GM18508 (cell line): ENCODE results near the gene CXCL17.

Experiments used
- ATAC-seq: cut with Tn5 transposase; IDR thresholded peaks from one replicate; pipeline ENCODE4 v1.9.1; 2021; ENCODE audit warnings: moderate number of reproducible peaks; ENCODE audit not compliant: insufficient read depth, unreplicated experiment

CXCL17 gene

DNA sequence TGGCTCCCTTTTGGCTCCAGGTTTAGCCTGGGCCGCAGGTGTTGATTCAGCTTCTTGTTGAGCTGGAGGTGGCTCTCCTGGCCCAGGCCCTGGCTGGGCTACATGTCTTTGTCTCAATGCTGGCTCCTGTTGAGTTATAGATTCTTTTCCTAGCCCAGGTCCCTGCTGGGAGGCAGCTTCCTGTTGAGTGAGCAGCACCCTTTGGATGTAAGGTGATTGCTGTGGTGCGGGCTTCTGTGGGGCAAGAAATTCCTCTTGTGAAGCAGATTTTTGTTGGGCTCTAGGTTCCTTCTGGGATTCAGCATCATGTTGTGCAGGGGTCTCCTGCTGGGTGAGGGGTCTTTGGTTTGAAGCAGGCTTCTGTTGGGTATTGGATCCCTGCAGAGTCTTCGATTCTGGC is 16.1 kb downstream of the CXCL17 start:
- ATAC-seq, result no peak

DNA sequence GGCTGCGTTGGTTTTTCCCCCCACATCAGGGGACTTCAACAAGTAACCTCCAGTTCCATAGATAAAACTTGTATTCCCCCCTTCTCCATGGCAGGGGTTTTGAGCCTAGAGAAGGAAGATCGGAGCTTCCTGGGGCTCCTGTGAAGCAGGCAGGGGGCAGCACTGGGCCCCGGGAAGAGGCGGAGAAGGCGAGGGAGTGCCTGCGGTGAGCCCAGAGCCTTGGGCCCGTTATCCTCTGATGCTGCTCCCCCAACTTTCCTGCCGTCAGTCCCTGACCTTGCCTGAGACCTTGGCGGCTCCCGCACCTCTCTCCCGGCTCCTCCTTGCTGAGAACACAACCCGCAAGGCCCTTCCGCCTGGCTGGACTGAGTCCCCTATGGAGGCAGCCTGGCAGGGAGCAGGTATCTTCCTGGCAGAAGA is 18.0 kb downstream of the CXCL17 start:
- ATAC-seq, result no peak

DNA sequence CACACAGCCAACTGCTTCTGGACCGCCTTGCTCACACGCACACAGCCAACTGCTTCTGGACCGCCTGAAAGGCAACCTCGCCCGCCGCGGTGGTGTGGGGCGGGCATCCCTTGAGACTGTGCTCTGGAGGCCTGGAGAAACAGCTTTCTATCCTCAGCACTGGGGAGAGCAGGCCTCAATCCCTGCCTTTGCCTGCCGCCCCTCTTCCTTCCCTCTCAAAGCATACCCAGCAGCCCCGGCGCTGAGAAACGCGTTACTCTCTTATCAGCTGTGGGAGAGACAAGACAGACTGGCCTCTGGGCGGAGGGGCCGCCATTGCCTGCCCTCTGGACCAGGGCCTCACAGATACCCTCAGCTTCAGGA is 18.4 kb downstream of the CXCL17 start:
- ATAC-seq, result no peak

DNA sequence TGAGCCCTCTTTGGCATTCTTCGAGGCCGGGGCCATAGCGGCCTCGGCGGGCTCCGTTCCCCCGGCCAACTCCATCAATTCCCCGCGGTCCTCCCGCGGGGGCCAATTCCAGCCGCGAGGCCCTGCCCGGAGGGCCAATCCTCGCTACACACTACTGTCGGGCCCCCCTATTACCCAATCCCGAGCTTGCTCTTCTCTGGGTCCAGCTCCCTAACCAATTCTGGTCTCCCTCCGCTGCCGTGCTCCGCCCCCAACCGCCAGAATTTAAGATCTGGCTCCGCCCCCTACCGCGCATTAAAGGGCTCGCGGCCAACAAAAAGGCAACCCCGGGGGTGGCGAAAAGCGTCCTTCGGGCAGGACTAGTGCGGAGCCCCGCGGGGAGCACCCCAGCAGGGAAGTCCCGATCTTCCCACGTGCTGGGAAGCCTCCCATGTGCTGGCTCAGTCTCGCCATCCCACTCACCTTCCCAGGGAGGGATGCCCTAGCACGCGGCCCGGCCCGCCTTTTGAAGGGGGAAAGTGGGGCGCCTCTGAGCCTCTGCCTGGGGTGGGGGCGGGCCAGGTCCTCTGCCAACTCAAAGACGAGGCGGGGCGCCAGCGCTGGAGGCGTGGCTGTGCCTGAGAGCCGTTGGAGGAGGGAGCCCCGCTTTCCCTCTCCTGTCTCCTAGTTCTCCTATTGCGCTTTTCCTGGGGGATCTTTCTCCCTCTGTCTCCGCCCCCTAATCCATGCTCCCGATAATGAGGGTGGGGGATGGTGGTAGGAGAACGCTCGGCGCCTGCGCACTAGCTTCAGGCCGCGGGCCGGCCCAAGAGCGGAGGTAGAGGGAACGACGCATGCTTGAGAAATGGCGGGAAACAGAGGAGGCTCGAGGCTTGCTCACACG is 19.0 kb downstream of the CXCL17 start:
- ATAC-seq, result peak; percentile 75

DNA sequence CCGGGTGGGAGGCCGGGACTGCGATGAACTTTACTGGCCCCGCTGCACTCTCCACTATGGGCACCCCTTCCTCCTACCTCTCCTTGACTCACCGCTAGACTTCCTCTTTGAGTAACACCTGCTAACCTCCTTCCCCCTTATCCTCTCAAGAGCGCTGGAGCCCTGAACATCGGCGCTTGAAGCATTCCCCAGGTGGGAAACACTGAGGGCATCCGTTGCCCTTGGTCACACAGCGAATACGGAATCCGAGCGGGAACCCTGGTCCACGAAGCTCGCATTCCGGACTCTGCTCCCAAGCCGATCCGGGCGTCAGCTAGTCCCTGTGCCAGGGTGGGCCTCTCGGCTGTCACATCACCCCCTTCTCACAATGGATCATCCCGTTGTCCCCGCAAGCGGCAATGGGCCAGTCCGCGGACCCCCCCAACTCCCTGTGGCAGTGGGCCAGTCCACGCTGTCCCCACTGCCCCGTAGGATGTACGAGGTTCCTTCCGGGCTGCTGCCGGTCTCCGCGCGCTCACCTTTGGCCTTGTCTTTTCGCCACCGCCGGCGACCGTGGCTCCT is 19.8 kb downstream of the CXCL17 start:
- ATAC-seq, result peak; percentile 19

DNA sequence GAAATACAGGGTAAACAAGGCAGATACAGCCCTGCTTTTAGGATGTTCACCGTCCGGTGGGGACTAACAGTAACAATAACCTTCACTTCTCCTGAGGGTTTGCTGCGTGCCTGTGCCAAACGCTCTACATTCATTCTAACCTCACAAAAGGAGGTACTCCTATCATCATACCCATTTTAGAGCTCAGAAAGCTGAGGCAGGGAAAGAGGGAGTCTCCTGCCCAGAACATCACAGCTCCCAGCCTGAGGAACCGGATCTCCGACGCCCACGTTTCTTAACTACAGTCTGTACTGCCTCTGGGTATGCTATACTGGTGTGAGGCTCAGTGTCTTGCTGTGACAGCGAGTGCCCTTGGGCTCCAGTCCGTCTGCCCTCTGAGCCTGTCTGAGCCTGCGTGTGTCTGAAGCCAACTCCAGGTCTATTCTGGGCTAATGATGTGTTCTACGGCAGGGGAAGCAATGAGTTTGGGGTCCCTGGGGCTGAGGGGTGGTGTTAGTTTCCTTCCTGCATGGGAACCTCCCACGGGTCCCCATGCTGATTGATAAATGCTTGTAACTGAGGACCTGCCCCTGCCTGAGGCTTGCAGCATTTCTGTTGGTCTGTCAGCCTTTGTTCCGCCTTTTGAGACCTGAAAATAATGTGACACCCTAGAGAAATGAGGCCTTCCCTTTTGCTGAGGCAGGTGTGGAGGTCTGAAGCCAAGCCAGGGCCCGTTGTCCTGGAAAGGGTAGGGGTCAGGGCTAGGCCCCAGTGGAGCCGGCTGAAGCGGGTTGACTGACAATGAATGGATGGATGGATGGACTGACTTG is 20.4 kb downstream of the CXCL17 start:
- no peak for ATAC-seq

DNA sequence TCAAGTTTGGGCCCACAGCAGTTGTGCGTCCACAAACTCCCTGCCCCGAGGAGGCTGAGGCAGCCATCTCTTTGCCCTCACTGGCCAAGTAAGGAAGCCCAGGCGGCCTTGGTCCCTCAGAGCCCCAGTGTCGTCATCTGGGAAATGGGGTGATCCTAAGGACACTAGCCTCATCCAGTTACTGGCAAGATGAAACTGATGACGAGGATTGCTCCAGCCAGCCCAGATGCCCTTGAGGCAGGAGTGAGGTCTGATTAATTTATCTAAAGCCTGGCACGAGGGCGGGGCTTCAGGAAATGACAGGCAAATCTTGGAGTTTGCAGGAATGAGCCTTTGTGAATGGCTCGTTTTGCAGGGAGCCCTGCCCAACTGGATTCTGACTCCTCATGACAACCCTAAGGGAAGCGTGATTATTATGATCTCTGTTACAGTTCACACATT is 21.1 kb downstream of the CXCL17 start:
- ATAC-seq, result no peak

DNA sequence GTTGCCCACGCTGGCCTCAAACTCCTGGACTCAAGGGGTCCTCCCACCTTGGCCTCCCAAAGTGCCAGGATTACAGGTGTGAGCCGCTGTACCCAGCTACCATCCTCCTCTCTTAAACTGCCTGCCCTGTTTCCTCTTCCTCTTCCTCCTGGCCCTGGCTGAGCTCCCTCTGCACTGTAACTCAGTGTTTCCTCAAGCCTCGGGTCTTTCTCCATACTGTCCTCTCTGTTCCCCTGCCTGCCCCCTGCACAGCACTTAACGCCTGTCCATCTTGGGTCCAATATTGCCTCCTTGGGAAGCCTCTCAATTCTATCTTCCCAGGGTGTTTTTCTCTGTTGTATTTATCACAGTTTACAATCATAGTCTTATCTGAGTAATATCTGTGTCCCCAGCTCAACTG is 21.6 kb downstream of the CXCL17 start:
- no peak for ATAC-seq

DNA sequence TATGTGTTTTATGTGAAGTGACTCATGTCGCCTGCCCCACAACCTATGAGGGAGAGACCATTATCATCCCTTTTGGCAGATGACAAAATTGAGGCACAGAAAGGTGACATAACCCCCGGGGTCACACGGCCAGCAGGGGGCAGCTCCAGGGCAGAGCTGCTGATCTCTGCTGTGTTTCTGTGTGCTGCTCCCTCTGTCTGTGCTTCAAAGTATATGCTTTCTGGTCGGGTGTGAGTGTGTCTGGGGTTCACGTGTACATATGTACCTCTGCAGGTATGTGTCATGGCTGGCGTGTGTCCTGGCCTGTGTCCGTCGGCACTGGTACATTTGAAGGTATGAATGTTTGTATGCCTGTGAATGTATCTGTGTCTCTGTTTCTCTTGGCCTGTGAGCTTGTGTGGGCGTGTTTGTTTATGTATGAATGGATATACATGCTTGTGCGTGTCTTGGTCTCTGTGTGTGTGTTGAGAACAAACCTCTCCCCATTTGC is 22.6 kb downstream of the CXCL17 start:
- ATAC-seq, result no peak

DNA sequence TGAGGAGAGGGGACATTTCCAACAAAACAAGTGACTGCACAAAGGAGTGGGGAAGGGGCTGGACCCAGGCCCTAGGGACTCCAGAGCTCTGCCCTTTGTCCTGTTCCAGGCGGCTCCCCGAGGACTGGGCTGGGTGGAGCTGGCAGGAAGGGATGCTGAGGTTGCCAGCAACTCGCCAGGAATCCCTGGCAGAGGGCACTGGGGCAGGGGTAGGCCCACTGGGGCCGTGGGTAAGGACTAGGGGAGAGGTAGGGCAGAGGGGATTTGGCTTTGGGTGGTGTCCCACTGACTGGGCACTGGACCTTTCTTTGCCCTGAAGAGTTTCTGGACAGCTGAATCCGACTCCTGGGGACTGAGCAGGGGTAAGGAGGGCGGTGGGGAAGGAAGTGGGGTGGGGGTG is 23.4 kb downstream of the CXCL17 start:
- no peak for ATAC-seq

DNA sequence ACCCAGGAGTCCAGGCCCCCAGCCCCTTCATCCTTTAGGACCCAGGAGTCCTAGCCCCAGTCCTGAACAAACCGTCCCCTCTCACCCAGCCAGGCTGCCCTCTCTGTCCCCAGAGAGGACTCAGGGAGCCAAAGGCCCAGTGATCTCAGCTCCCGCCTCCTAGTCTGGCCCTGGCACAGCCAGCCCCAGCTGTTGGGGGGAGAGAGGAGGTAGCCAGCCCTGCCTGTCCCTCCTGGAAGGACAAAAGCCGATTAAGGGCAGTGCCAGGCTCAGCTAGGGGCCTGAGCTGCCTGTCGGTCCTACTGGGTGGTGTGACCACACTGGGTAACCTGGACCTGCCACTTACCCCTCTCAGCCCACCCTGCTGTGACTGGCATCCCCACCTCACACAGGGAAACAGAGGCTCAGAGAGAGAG is 30.1 kb downstream of the CXCL17 start:
- no peak for ATAC-seq

DNA sequence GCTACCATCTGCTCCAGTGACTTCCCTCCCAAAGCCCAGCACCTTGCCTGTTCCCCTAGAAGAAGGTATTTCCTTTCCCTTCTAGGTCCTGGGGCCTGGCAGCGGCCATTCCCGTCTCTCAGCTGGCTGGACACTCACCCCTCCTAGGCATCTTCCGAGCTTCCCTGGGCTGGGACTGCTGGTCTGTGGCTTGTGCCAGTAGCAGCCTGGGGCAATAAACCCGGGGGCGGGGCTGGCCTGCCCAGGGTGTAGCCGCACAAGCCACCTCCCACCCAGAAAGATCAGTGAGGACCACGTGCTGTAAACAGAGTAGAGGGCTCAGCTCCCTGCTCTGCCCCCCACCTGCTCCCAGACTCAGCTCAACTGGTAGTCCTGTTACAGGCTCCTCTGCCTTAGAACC is 30.5 kb downstream of the CXCL17 start:
- no peak for ATAC-seq

DNA sequence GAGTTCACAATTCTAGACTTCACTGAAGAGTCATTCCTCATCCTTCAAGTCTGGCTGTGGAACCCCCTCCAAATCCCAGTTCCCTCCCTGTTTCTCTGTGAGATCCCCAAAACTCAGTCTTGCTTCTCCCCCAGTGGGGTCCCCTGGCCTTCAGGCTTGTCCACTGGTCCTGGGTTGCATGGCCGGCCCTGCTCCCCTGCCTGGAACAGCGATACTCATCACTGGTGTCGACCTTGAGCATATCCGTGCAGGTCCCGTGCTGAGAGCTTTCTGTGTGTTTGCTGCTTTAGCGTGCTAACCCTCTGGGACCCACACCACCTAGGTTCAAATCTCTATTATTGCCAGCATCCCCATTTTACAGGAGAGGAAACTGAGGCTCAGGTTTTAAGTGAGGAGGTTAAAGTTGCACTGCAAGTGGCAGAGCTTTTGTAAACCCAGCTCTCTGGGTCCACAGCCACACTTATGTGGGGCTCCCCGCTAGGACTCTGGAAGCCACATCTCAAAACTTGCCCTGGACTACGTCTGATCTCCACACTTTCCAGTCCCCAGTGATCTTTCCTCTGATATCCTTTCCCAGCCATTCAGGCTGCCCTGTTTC is 31.1 kb downstream of the CXCL17 start:
- ATAC-seq, result no peak

DNA sequence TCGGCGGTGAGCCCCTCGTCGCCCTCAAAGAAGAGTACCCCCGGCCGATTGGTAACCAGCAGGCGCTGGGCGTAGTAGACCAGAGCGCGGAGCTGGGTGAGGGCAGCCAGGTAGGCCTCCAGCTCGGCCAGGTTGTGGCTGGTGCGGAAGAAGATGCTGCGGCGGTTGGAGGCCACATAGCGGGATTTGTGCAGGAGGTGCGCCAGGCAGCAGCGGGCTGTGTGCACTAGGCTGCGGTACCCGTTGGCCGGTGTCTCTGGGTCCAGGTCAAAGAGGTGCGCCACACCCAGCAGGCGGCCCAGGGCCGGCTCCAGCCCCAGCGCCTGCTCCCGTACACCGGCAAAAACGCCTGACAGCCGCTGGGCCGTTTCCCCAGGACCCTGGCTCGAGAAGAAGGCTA is 32.4 kb downstream of the CXCL17 start:
- no peak for ATAC-seq

DNA sequence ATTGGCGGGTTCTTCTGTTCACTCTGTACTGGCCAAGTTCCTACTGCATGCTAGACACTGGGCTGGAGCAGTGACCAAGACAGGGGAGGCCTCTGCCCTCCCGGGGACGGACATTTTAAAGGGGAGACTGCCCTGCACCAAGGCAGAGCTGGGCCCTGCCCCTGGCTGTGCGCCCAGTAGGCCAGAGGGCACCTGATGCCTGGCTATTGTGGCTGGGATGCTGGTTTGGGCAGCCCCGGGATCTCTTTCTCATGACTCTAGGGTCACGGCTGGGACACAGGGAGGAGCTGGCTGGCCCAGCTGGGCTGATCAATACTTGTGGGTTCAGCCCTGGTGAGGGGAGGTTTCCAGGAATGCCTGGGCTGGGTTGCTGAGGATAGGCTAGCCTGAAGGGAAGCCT is 33.3 kb downstream of the CXCL17 start:
- ATAC-seq, result no peak

DNA sequence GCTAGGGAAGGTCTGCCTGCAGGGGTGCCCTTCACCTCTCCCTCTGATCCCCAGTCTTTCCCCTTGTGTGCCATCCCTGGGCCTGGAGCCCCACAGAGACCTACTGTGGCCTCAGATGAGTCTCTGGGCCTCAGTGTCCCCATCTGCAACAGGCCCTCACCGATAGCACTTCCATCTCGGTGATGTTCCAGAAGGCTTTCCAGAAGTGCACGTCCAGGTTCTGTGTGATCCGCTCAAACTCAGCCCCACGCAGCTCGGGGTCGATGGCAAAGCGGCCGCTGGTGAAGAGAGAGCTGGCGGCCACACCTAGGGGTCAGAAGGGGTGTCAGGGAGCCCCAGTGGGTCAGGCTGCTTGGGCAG is 35.0 kb downstream of the CXCL17 start:
- no peak for ATAC-seq

DNA sequence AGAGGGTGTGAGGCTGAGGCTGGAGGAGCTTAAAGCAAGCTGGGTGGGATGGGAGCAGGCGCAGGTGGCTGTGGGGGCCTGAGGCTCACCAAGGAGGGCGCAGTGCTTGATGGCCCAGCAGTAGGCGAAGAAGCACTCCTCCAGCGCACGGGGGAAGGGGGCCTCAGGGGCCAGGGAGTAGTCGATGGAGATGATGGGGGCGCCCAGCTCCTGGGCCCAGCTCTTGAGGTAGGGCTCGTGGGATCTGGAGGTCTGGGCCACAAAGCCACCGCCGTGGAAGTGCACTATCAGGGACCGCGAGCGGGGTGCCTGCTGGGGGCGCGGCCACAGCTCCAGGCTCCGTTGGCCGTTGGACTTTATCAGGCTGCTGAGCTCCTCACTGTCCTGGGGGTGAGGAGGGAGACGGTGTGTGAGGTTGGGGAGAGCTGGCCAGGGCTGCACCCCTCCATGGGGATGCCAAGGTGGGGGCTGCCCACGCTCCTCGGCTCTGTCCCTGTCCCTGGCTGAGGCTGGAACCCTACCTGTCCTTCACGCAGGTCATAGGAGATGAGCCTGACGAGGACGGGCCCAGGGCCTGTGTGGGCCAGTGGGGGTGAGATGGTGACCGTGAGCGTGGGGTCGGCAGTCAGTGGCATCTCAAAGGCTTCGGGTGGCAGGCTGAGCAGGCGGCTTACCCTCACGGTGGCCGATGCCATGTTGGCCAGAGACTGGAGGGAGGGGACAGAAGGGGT is 35.5 kb downstream of the CXCL17 start:
- ATAC-seq, result no peak

DNA sequence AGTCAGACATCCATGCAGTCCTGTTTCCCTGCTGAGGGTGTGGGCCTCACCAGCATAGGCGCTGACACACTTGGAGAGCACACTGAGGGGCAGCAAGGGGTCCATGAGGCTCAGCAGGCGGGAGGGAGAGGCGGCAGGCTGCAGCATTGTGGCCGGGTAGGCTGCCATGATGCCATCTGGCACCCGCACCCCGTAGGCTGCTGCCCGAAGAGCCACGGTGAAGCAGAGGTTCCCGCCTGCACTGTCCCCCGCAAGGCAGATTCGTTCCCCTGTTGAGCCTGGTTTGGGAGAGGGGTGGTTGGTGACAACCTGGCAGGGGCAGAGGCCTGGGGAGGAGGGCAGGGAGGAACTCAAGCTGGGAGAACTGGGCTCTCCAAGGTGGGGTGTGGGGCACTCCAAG is 36.6 kb downstream of the CXCL17 start:
- no peak for ATAC-seq

DNA sequence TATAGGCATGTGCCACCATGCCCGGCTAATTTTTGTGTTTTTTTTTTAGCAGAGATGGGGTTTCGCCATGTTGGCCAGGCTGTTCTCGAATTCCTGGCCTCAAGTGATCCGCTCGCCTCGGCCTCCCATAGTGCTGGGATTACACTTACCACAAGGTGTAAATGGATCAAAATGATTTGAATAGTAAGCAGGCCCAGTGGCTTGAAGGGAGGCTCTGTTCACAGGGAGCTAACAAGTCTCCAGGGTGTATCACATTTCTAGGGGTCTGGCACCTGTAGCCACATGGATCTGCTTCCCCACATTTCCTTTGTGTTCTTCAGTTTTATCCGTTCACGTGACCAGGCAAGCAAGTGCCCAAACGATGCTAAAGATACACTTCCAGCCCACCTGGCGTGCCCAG is 39.2 kb downstream of the CXCL17 start:
- no peak for ATAC-seq
